Suprapubic skin (tissue), 3 donors: ENCODE results near the gene SYNPO.

Experiments
- CTCF ChIP-seq, 2 donors: fragments of 200-600 bp in 1 of 2; fragments of 450-650 bp in 1 of 2; sonication (generic) in 1 of 2; IDR thresholded peaks; one replicate each; pipeline ENCODE4 v1.5.1; 2016 to 2019; ENCODE audit warnings: antibody characterized with exemption in 2 of 2, mild to moderate bottlenecking in 1 of 2, moderate library complexity in 1 of 2
- POLR2A ChIP-seq, 2 donors: fragments of 450-650 bp; IDR thresholded peaks; one replicate each; pipeline ENCODE4 v1.6.1; 2017; ENCODE audit warnings: antibody characterized with exemption in 2 of 2, mild to moderate bottlenecking in 2 of 2, moderate library complexity in 2 of 2

GRCh38 chr5:150676578-150676977, 36.1 kb downstream of the SYNPO start:
- TF ChIP-seq POLR2A (IDR thresholded peaks at IDR 0.05) (no peak), CTCF (IDR thresholded peaks at IDR 0.05) (no peak)
